ENCODE data around the gene ALCAM.

DNA sequence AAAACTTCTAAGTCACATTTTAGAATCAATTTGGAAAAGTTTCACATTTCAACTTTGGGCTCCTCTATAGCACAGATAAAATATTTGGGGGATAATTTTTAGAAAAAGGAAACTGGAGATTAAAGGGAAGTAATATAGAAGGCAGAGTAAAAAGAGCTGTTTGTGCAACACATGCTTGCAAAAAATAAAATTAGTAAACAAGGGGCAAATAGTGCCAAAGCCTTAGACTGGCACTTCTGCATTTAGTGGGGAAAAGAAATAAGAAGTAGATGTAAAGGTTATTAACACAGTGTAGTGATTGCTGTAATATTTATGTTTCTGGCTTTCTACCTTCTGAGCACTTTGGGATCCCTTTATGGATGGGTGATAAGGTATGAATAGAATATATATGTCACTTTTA lies 255.5 kb downstream of the ALCAM start:
- TF ChIP-seq, protein P1, sequence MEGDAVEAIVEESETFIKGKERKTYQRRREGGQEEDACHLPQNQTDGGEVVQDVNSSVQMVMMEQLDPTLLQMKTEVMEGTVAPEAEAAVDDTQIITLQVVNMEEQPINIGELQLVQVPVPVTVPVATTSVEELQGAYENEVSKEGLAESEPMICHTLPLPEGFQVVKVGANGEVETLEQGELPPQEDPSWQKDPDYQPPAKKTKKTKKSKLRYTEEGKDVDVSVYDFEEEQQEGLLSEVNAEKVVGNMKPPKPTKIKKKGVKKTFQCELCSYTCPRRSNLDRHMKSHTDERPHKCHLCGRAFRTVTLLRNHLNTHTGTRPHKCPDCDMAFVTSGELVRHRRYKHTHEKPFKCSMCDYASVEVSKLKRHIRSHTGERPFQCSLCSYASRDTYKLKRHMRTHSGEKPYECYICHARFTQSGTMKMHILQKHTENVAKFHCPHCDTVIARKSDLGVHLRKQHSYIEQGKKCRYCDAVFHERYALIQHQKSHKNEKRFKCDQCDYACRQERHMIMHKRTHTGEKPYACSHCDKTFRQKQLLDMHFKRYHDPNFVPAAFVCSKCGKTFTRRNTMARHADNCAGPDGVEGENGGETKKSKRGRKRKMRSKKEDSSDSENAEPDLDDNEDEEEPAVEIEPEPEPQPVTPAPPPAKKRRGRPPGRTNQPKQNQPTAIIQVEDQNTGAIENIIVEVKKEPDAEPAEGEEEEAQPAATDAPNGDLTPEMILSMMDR (IDR thresholded peaks at IDR 0.05; ENCODE audit: low read length) = no peak
- TF ChIP-seq EZH2phosphoT487 (IDR thresholded peaks at IDR 0.05; ENCODE audit: low read length) (no peak), EZH2 (optimal IDR thresholded peaks at IDR 0.05; ENCODE audit: low read depth, low read length) (no peak)
